Measurements from ENCODE around the gene KIF5C. TPM values are rescaled to one million over a fixed set of nuclear protein-coding genes. Genes with fewer than 3 reads are reported as not detected.

The KIF5C gene
- total and polyA plus RNA-seq, 2 donors (not counting 1 experiment from before 2014, with no cell fraction given) = 1.9 to 6.1 TPM

- no peak overlapping the region for H3K4me3 Mint-ChIP-seq
- Histone ChIP-seq H3K27ac (ENCODE audit: low read length in 2 of 2) (no peak overlapping the region), H4K20me1 (ENCODE audit: control insufficient read depth, insufficient read depth, low read length, poor library complexity, severe bottlenecking) (no peaks in the 10 kb centered on the region), H3K27me3 (replicated peaks in 1 of 4; ENCODE audit: control extremely low read depth in 1 of 4, control insufficient read depth in 3 of 4, insufficient read depth in 4 of 4, low read length in 3 of 4) (no peaks in the 10 kb centered on the region), H3K9me3 (ENCODE audit: control extremely low read depth in 1 of 3, control insufficient read depth in 2 of 3, insufficient read depth in 1 of 3, low read length in 2 of 3) (peaks cover 0 to 4% (median 0%) of the 10 kb centered on the region in 3 donors), H3K36me3 (replicated peaks in 1 of 2; ENCODE audit: control extremely low read depth in 1 of 2, control insufficient read depth in 1 of 2, extremely low read depth in 1 of 2, insufficient read depth in 2 of 2, low read length in 1 of 2) (no peaks in the 10 kb centered on the region), H2AFZ (ENCODE audit: insufficient read depth, low read depth, low read length, poor library complexity, severe bottlenecking) (no peak overlapping the region), H3K79me2 (ENCODE audit: control insufficient read depth, insufficient read depth, low read length) (no peaks in the 10 kb centered on the region), H3K4me2 (replicated peaks; ENCODE audit: low read depth, low read length, poor library complexity, severe bottlenecking) (no peak overlapping the region), H3K4me3 (ENCODE audit: control extremely low read depth in 1 of 5, extremely low read depth in 1 of 5, insufficient read depth in 1 of 5, low read depth in 2 of 5, low read length in 4 of 5) (no peak overlapping the region), H3K9ac (ENCODE audit: low read length) (no peak overlapping the region), H3K4me1 (ENCODE audit: control insufficient read depth in 2 of 2, insufficient read depth in 2 of 2, low read length in 2 of 2) (peaks cover 7 to 22% of the 10 kb centered on the region in 2 donors)
- no peaks in the 10 kb centered on the region for H3K9me3 Mint-ChIP-seq (ENCODE audit: insufficient read depth)
- CTCF ChIA-PET = interaction anchor here (1.5 kb wide), 1 partner anchor 637 kb away, joined by 5 read pairs; no protein-coding TSS in a partner anchor
- intact Hi-C loops (cut with micrococcal nuclease) = loop anchor here (5.0 kb wide), 1 partner anchor 638 kb away; no protein-coding TSS in a partner anchor
- DNase-seq (no peak), ATAC-seq (ENCODE audit: low read depth) (no peak)
- TF ChIP-seq CTCF (IDR thresholded peaks at IDR 0.05) (no peak), EZH2 (IDR thresholded peaks at IDR 0.05; ENCODE audit: borderline replicate concordance, insufficient read depth, low read depth, low read length, poor library complexity, severe bottlenecking) (no peak)
- POLR2A ChIA-PET = no interaction called here
- no peaks in the 10 kb centered on the region for H3K27me3 Mint-ChIP-seq
- H3K4me1 Mint-ChIP-seq = peaks cover 18% of the 10 kb centered on the region
- H3K27ac Mint-ChIP-seq = no peak overlapping the region
- no CpG with 5 or more reads among the region's 4 CpGs for WGBS (ENCODE audit: insufficient coverage)
Measured at GRCh38 chr2:148924514-148925178, 49.6 kb downstream of the KIF5C start.

All from B cell (primary cell).